HG03378 (cell line): ENCODE measurements around the gene KIAA0040.

ENCODE experiments used
- ATAC-seq: cut with Tn5 transposase; IDR thresholded peaks from one replicate; pipeline ENCODE4 v1.9.1; 2021; ENCODE audit warnings: mild to moderate bottlenecking, moderate library complexity; ENCODE audit not compliant: unreplicated experiment

KIAA0040 gene

DNA sequence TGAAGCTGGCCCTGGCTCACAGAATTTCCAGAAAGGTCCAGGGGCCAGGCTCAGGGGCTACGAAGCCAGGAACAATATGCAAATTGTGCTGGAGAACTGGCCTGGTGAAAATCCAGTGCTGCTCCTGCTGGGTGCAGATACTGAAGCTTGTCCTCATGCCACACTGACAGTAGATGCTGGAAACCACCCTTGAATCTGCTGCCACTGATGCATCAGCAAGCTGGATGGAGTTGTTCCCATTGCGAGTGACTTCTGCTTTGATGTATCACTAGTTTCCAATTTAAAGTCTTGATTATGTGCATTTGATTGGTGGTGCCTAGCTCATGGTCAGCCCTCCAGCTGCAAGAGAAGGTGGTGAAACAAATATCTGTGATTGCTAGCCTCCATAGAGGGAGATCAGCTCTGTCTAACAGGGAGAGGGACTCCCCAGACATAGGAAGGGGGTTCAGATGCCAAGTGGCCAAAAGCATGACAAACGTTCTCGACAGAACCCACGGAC, 11.0 kb upstream of the KIAA0040 start:
- ATAC-seq: no peak

GRCh38 chr1:175200678-175201521, 8.3 kb upstream of the KIAA0040 start:
- no peak for ATAC-seq

- no peak for ATAC-seq
These were observed 5.8 kb upstream of the KIAA0040 start for GRCh38 chr1:175198332-175198731.

- no peak for ATAC-seq
These were observed 5.0 kb upstream of the KIAA0040 start for GRCh38 chr1:175197531-175197930.

DNA sequence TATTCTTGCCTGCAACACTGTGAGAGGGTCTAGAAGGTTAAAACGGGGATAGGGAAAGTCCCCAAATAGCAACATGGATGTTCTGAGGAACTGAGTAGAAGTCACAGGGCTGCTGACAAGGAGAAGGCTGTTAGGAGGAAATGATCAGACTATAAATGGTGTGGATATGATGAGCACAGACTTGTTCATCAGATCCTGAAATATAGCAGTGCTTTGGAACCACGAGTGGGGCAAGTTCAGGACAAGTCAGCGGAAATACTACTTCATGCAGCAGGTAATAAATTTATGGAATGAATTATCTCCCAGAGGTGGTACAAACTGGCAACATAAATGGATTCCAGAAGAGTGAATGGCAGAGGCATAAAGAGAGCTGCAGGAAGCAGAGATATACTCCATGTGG, 3.2 kb upstream of the KIAA0040 start:
- no peak for ATAC-seq

DNA sequence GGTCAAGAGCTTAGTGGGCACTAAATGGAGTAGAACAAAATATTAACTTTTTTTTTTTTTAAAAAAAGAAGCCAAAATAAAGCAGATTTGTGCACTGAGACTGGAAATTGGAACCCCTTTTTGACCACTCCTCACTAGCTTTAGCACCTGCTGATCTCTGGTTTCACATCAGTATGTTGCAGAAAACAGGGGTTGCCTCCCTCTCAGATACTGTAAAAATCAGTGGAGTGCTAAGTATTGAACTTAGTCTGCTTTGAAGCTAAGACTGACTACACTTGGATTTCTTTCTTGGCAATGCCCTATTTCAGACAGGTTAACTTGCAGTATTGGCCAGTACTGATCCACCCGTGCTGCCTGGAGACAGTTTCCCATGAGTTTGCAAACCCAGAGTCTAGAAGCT, 2.7 kb upstream of the KIAA0040 start:
- ATAC-seq: no peak

GRCh38 chr1:175193527-175193910, 943 bp upstream of the KIAA0040 start:
- no peak for ATAC-seq

DNA sequence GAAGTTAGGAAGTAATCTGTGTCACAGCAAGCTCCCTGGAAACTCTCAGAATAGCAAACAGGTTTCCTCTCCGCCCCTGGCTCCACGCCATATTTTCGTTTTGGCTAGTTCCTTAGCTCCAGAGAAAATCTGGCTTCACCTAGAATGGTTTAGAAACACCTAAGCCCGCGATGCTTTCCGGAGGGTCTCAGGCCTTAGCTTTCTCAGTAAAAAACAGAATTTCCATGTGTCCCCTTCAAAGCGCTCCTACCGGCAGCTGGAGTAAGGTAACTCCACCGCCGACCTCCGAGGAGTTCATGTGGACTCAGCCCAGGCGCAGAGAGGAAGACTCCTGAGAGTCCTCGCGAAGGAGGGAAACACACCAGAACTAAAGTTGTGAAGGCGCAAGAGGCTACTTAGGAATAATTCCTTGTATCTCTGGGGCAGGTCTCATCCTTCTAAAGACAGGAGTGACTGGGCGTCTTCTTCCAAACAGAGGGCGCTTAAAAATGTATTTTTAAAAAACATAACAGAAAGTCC, 406 bp downstream of the KIAA0040 start:
- no peak for ATAC-seq

DNA sequence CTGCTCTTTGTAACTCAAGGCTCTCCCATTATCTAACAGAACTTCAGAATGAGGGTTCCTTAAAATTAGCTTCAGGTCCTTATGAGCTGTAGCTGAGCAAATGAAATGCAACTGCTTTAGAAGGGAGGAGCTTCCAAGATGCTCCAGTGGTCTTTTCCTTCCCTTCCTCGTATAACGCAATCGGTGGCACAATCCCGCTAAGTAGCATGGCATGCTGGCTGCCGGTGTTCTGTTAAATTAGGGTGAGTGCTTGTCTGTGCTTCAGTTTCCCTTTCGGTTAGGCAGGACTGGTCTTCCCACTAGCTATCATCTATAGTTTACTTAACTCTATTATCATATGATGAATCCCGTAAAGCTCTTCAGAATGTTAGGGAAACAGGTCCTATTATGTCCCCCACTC, 917 bp downstream of the KIAA0040 start:
- ATAC-seq: peak; percentile 34

GRCh38 chr1:175188936-175189335, 3.6 kb downstream of the KIAA0040 start:
- peak; percentile 70 for ATAC-seq

- no peak for ATAC-seq
These were observed 6.0 kb downstream of the KIAA0040 start for GRCh38 chr1:175186433-175187160.

GRCh38 chr1:175185903-175186302, 6.7 kb downstream of the KIAA0040 start:
- ATAC-seq: no peak

DNA sequence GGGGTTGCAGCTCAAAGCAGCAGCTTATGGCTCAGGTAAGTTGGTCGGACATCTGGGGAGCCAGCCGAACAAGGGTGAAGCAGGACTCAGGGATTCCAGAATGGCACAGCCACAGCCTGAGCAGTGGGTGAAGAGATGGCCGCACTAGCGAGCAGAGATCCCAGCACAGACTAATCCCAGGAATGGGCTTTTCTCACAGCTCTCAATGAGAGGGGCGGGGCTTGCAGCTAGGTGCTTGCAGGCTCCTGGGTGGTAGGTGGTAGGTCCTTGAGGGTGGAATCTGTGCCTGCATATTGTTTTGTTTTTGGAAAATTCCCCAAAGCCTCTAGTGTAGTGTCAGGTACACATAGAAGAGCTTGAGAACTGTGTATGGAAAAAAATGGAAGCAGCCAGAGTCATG, 9.0 kb downstream of the KIAA0040 start:
- ATAC-seq: no peak

DNA sequence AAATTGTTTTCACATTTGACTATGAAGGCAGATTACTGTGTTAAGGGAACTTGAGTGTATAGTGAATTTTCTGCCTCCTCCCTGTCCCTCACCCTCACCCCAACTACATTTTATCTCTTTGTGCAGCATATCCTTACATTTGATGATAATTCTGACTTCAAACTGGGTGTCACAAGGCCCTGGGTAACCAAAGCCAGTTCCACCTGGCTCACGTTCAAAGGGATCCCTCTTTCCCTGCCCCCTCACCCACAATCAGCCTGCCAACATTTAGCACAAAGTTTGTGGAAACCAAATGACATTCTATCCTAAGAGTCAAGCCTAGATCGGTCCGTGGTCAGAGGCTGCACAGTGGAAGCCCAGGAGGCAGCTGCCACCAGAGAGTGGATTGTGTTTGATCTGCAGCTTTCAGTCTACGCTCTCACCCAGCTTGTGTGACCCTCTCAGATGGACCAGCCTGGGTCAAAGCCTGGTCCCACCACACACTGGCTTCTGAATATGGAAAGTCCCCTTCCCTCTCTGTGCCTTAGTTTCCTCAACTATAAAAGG, 10.3 kb downstream of the KIAA0040 start:
- no peak for ATAC-seq

DNA sequence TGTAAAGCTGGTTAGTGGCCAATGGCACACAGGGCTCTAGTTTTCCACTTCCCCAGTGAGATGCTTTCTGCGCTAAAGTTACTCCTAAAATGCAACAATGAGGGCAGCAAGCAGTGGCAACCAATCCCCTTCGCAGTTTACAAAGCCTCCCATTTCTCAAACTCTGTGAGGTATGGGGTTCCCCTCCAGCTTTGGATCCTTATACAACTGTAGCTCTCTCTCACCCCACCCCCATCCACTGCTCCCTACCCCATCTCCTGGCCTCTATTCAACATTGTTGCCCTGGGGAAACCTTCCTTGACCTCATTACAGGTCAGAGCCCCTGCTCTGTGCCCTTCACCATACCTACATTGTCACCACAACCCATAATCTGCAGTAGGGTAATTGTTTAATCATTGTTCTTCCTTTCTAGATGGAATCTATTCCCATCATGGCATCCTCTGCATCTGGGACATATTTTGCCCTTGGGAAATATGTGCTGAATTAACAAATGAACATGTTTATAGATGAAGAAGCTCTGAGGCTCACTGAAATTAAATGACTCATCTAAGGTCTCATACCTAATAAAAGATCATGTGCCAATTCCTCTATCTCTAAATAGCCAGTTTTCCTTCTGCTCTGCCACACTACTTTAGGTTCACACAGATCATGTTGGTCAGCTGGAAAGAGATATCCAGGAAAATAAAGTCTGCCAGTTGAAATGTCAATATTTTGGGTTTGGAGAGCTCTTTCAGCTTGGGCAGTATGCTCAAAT, 12.6 kb downstream of the KIAA0040 start:
- ATAC-seq: no peak

DNA sequence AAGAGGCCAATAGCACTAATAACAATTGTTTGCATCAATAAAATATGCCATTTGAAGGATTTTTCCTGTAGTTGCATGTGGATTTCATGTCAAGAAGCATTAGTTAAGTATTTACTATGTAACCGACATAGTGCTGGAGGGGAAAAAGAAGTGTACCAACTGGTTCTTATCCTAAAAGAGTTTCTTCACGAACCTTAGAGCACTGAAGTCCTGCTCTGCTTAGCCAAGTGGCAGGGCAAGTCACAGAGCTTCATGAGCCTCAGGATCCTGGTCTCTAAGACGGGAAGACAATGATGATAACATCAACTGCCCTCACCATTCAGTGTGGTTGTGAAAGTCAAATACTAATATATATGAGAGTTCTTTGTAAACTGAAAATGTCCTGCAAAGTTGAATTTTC, 14.1 kb downstream of the KIAA0040 start:
- ATAC-seq: no peak

DNA sequence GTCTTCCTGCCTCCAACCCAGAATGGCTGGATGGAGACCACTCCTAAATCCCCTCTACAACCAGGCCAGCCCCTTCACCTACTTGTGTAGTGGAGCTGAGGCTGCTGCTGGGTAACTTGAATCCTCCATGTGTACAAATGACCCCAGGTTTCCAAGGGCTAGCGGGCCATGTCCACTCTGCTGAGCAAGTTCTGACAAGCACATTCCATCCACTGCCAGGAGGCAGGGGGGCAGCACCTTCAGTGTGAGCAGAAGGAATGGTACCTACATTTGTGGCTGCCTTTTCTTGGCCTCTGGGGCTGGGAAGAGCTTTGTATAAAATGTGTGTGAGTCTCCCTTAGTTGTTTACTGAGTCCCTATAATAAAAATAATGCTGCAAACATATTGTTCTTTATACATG, 14.5 kb downstream of the KIAA0040 start:
- ATAC-seq: no peak

- no peak for ATAC-seq
These were observed 16.3 kb downstream of the KIAA0040 start for GRCh38 chr1:175176246-175176645.

GRCh38 chr1:175174309-175175102, 18.1 kb downstream of the KIAA0040 start:
- peak; percentile 83 for ATAC-seq

DNA sequence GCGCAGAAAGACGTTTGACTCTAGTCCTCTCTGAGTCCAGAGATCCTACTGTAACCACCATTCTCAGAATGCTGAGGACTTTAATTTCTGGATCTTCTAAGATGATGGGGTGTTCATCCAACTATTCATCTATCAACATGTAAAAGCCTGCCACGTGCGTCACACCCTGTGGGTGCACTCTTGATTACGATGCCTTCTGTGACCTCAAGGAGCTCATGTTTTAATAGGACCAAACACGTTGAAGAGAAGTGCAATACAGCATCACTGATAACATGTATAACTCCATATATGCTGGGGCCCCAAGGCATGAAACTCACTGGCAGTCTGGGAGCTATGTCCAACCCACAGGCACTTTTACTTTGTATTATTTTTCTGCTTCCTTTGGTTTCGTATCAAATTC, 19.0 kb downstream of the KIAA0040 start:
- ATAC-seq: no peak
